ENCODE results near the gene TSPEAR.

DNA sequence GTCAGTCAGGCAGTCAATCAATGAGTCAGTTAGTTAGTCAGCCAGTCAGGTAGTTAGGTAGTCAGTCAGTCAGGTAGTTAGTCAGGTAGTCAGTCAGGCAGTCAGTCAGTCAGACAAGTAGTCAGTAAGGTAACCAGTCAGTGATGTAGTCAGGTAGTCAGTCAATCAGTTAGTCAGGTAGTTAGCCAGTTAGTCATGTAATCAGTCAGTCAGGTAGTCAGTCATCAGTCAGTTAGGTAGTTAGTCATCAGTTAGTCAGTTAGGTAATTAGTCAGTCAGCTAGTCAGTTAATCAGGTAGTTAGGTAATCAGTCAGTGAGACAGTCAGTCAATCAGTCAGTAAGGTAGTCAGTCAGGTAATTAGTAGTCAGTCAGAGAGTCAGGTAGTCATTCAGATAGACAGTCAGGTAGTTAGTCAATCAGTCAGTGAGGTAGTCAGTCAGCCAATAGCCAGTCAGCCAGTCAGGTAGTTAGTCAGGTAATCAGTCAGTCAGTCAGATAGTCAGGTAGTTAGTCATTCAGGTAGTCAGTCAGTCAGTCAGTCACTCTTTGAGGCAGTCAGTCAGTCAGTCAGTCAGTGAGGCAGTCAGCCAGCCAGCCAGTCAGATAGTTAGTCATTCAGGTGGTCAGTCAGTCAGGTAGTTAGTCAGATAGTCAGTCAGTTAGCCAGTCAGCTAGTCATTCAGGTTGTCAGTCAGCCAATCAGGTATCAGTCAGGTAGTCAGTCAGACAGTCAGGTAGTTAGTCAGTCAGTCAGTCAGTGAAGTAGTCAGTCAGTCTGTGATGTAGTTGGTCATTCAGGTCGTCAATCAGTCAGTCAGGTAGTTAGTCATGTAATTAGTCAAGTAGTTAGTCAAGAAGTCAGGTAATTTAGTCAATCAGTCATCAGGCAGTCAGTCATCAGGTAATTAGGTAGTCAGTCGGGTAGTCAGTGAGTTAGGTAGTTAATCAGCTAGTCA, 186.7 kb downstream of the TSPEAR start:
- TF ChIP-seq, protein P1, sequence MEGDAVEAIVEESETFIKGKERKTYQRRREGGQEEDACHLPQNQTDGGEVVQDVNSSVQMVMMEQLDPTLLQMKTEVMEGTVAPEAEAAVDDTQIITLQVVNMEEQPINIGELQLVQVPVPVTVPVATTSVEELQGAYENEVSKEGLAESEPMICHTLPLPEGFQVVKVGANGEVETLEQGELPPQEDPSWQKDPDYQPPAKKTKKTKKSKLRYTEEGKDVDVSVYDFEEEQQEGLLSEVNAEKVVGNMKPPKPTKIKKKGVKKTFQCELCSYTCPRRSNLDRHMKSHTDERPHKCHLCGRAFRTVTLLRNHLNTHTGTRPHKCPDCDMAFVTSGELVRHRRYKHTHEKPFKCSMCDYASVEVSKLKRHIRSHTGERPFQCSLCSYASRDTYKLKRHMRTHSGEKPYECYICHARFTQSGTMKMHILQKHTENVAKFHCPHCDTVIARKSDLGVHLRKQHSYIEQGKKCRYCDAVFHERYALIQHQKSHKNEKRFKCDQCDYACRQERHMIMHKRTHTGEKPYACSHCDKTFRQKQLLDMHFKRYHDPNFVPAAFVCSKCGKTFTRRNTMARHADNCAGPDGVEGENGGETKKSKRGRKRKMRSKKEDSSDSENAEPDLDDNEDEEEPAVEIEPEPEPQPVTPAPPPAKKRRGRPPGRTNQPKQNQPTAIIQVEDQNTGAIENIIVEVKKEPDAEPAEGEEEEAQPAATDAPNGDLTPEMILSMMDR (IDR thresholded peaks at IDR 0.05), result no peak
- TF ChIP-seq POLR2AphosphoS5 (IDR thresholded peaks at IDR 0.05) (no peak), POLR2A (IDR thresholded peaks at IDR 0.05; ENCODE audit: low read depth) (no peak)
